ENCODE data around the gene TECR.
A peak's percentile ranks its signal among the peaks of the same experiment; 100 is the strongest.

Gene TECR

DNA sequence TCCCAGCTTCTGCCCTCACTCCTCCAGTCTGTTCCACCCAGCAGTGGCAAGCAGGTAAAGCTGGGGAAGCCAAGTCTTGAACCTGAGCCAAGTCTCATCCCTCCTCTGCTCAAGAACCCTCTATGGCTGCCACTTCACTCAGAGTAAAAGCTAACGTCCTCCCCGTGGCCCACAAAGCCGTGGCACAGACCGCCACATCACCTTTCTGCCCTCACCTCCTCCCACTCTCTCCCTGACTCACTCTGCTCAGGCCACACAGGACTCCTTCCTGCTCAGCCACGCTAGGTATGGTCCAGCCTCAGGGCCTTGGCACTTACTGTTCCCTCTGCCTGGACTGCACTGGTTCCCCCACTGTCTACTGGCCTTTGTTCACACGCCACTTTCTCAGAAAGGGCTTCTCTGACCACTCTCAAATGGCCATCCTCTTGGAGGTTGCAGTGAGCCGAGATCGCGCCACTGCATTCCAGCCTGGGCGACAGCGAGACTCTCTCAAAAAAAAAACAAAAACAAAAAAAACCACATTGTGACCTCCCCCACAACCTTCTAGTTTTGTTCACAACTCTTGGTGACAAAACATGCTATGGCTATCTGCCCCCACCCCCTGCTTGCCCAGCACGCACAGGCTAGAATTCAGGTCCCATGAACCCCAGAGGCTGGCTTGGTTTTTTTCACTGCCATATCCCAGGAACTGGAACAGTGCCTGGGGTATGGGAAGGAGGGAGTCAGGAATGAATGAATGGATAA is 26.7 kb downstream of the TECR start:
- H3K4me3 ChIP-seq (ENCODE audit: low read depth, low read length), result no peak overlapping the region
- no peak for DNase-seq
- TF ChIP-seq, protein P1, sequence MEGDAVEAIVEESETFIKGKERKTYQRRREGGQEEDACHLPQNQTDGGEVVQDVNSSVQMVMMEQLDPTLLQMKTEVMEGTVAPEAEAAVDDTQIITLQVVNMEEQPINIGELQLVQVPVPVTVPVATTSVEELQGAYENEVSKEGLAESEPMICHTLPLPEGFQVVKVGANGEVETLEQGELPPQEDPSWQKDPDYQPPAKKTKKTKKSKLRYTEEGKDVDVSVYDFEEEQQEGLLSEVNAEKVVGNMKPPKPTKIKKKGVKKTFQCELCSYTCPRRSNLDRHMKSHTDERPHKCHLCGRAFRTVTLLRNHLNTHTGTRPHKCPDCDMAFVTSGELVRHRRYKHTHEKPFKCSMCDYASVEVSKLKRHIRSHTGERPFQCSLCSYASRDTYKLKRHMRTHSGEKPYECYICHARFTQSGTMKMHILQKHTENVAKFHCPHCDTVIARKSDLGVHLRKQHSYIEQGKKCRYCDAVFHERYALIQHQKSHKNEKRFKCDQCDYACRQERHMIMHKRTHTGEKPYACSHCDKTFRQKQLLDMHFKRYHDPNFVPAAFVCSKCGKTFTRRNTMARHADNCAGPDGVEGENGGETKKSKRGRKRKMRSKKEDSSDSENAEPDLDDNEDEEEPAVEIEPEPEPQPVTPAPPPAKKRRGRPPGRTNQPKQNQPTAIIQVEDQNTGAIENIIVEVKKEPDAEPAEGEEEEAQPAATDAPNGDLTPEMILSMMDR (IDR thresholded peaks at IDR 0.05; ENCODE audit: low read depth, low read length), result no peak
- no peak overlapping the region for H3K27ac ChIP-seq
- no peaks in the 10 kb centered on the region for H3K9me3 ChIP-seq (ENCODE audit: severe bottlenecking)
- H3K36me3 ChIP-seq, result peaks cover 5% of the 10 kb centered on the region
- no peaks in the 10 kb centered on the region for H3K27me3 ChIP-seq (ENCODE audit: insufficient read depth, low read depth, severe bottlenecking)

DNA sequence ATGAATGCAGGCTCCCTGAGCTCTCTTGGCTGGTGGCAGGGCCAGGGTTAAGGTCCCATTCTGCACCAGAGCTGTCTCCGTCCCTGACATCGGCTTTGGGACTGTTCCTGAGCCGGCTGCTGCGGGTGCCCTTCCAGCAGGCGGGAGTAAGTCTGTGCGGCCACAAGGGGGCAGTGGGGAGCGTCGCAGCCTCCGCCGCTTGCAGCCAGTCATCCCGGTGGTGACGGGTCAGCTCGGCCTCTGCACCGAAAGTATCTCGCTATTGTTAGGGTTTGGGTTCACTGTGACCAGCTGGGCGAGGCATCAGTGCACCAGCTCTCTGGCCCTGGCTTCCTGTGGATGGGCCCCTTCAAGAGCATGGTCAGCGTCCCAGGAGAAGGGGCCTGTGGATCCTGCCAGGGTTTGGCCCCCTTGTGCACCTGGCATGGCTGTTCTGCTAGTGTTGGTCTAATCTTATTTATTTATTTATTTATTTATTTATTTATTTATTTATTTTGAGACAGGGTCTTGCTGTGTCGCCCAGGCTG is 27.3 kb downstream of the TECR start:
- peak; percentile 75 for DNase-seq
- TF ChIP-seq, protein P1 (IDR thresholded peaks at IDR 0.05; ENCODE audit: low read depth, low read length), result peak; percentile 98
- Histone ChIP-seq H3K36me3 (peaks cover 5% of the 10 kb centered on the region), H3K4me3 (ENCODE audit: low read depth, low read length) (no peak overlapping the region), H3K27me3 (ENCODE audit: insufficient read depth, low read depth, severe bottlenecking) (no peaks in the 10 kb centered on the region), H3K27ac (no peak overlapping the region), H3K9me3 (ENCODE audit: severe bottlenecking) (no peaks in the 10 kb centered on the region)

DNA sequence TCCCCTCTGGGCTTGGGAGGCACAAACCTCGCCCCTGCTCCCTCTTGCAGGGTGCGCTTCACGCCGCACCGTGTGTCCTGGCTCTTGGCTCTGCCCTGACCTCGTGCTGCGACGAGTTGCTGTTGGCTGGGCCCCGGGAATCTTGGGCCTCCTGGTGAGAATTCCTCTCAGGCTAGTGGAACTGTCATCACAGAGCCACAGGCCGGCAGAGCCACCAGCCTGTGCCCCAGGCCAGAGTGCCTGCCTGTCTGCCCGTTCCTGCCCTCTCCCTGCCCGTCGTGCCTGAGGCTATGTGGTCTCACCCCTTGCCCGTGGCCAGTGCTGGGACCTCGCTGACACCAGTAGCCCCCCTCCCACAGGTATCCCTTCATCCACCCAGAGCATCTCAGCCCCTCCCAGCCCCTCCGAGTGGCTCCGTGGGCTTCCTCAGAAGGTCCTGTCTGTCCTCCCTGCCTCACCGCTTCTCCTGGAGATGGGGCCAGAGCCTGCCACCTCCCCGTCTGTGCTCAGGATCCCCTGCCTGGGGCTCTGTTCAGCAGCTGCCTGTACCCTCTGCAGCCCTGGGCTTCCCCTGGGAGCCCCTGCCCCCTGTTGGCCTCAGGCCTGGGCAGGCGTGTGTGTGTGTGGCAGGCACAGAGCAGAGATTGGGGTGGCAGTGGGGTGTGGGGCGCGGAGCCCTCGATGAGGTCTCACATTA is 29.1 kb downstream of the TECR start:
- no peak overlapping the region for H3K27ac ChIP-seq
- TF ChIP-seq, protein P1 (IDR thresholded peaks at IDR 0.05; ENCODE audit: low read depth, low read length), result no peak
- H3K27me3 ChIP-seq (ENCODE audit: insufficient read depth, low read depth, severe bottlenecking), result no peaks in the 10 kb centered on the region
- H3K9me3 ChIP-seq (ENCODE audit: severe bottlenecking), result no peaks in the 10 kb centered on the region
- H3K4me3 ChIP-seq (ENCODE audit: low read depth, low read length), result no peak overlapping the region
- no peak for DNase-seq
- H3K36me3 ChIP-seq, result peaks cover 13% of the 10 kb centered on the region

DNA sequence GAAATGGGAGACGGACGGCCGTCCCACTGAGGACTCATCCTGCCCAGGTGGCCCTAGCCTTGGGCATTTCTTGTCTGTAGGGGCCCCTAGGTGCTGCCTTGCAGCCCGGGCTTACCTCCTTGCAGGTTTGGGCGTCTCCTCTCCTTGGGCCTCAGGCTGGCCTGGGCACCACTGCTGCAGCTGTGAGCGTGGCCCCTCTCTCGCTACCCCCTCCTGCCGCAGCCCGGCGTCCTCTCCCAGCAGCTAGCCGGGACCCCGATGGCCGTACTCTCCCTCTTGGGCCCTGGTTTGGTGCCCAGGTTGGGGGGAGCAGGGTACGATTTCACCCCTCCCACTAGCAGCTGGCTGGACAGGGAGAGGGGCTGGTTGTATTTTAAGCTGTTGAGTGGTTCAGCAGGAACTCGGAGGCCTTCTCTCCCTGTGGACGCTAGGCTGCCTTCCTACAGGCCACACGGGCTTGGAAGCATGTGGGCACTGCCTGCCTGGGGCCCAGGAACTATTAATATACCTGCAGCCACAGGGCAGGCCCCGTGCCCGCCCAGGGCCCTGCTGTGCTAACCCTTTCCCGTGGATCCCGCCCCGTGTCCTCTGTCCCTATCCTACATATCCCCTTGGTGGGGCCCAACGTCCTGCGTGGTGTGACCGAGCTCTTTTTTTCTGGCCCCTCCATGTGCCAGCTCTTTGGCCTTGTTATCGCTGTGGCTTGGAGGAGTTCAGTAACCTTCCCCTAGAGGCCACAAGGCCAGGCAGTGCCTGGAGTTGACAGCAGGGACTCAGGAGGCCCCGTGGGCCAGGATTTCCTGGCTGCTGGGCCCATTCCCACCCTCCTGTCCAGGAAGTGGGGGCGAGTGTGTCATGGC is 30.8 kb downstream of the TECR start:
- H3K9me3 ChIP-seq (ENCODE audit: severe bottlenecking), result no peaks in the 10 kb centered on the region
- no peak overlapping the region for H3K27ac ChIP-seq
- peaks cover 24% of the 10 kb centered on the region for H3K36me3 ChIP-seq
- TF ChIP-seq, protein P1 (IDR thresholded peaks at IDR 0.05; ENCODE audit: low read depth, low read length), result no peak
- no peaks in the 10 kb centered on the region for H3K27me3 ChIP-seq (ENCODE audit: insufficient read depth, low read depth, severe bottlenecking)
- DNase-seq, result no peak
- H3K4me3 ChIP-seq (ENCODE audit: low read depth, low read length), result no peak overlapping the region

DNA sequence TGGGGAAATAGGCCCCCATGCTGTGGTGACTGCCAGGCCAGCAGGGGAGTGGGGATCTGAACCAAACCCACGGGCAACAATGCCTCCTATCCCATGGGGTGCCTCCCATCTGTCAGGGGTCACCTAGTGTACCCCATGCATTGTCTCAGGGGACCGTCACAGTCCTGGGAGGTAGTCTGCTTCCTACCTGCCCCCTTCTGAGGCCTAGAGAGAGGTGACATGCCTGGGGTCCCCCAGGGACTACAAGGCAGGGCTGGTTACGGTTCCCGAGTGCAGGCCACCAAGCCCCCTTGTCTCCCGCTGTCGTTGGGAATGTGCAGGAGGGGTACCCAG is 31.3 kb downstream of the TECR start:
- Histone ChIP-seq H3K36me3 (peaks cover 30% of the 10 kb centered on the region), H3K4me3 (ENCODE audit: low read depth, low read length) (no peak overlapping the region), H3K27ac (no peak overlapping the region), H3K27me3 (ENCODE audit: insufficient read depth, low read depth, severe bottlenecking) (no peaks in the 10 kb centered on the region), H3K9me3 (ENCODE audit: severe bottlenecking) (no peaks in the 10 kb centered on the region)
- TF ChIP-seq, protein P1 (IDR thresholded peaks at IDR 0.05; ENCODE audit: low read depth, low read length), result no peak
- DNase-seq, result no peak
